DMS53 (cell line): Measurements from ENCODE around the gene RPP21.

Experiments
- DNase-seq: peaks from one replicate; lab custom pipeline; 2025; lab: John Stamatoyannopoulos, UW

The RPP21 gene

DNA sequence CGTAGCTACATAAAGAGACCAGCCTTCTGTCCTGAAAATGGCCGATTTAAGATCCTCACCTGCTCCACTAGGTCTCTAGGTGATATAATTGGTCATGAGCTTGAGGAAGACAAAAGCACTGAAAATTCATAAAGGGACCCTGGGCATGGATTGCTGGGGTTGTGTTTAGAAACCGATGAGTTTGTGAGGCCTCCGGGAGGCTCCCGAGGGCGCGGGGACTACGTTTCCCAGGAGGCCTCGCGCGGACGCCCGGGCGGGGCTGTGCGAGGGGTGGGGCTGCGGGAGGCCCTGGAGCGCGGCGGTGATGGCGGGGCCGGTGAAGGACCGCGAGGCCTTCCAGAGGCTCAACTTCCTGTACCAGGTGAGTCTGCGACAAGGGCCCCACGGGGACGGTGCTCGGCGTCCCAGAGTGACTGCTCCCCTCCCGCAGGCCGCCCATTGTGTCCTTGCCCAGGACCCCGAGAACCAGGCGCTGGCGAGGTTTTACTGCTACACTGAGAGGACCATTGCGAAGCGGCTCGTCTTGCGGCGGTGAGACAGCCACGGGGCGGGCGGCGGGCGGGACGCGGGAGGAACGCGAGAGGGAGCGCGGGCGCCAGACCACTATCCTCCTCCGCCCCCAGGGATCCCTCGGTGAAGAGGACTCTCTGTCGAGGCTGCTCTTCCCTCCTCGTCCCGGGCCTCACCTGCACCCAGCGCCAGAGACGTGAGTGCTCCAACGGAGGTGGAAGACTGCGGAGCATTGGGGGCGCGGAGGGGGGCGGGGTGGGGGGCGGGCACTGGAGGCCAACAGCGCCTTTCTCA is at the start of gene RPP21:
TSS of gene RPP21 (plus strand) at position 289 of the 804 bp plus-strand sequence. CDS start at position 305, 16 bp downstream.
- DNase-seq: peak; percentile 94

GRCh38 chr6:30295837-30296236 is 49.1 kb upstream of the RPP21 start:
- no peak for DNase-seq

DNA sequence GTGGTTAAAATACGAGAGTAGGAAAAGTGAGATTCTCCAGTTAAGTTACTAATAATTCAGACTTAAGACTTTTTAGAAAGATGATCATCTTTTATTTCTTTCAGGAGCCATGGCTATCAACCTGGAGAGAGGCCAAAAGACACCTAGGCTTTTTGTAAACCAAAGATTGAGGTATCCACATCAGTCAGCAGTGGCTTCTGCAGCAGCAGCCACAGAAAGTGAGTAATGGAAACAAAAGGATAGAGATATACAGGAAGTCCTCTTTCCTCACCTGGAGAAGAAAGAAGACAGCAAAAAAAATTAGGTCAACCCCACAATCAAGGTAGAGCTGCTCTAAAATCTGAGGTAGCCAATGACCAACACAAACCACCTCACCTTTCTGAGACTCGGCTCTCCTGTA is 41.0 kb upstream of the RPP21 start:
- no peak for DNase-seq

GRCh38 chr6:30311101-30311500 is 33.9 kb upstream of the RPP21 start:
- DNase-seq: no peak

DNA sequence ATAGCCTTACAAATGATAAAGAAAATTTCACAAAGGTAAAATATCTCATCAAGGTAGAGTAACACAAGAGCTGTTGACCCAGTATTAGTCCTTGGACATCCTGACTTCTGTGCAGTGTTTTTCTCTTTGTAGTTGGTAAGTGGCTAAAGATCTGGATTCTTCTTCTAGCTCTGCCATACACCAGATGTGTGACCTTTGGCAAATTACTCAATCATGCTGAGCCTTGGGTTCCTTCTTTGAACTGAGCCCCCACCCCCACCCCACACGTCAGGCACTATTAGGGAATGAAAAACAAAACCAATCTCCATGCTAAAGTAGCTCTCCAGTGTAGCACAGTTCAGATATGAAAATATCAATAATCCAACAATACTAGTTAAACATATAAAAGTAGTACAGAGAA is 33.3 kb upstream of the RPP21 start:
- no peak for DNase-seq

- DNase-seq: peak; percentile 15
These were observed 32.7 kb upstream of the RPP21 start for GRCh38 chr6:30312266-30312665.

DNA sequence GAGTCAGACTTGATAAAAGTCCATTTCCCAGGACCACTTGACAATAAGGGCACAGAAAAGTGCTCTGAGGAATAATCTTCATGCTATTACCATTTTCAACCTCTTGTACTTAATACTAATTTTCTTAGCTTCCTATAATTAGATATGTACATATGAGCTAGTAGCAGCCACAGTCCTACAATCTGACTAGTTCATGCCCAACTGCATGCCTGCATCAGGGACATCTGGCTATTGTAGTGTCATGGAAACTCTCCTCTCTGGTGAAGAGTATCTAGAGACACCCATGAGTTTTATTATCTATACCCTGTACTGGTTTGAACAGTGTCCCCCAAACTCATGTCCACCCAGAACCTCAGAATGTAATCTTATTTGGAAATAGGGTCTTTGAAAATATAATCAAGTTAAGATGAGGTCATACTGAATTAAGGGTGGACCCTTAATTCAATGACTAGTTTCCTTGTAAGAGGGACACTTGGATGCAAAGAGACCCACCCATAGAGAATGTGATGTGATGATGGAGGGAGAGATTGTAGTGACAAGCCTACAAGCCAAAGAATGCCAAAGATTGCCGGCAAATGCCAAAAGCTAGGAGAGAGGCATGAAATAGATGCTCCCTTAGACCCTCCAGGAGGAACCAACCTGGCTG is 32.2 kb upstream of the RPP21 start:
- no peak for DNase-seq

GRCh38 chr6:30315156-30315555 is 29.8 kb upstream of the RPP21 start:
- no peak for DNase-seq

GRCh38 chr6:30317913-30318589 is 26.9 kb upstream of the RPP21 start:
- no peak for DNase-seq

GRCh38 chr6:30319146-30319835 is 25.7 kb upstream of the RPP21 start:
- DNase-seq: no peak

DNA sequence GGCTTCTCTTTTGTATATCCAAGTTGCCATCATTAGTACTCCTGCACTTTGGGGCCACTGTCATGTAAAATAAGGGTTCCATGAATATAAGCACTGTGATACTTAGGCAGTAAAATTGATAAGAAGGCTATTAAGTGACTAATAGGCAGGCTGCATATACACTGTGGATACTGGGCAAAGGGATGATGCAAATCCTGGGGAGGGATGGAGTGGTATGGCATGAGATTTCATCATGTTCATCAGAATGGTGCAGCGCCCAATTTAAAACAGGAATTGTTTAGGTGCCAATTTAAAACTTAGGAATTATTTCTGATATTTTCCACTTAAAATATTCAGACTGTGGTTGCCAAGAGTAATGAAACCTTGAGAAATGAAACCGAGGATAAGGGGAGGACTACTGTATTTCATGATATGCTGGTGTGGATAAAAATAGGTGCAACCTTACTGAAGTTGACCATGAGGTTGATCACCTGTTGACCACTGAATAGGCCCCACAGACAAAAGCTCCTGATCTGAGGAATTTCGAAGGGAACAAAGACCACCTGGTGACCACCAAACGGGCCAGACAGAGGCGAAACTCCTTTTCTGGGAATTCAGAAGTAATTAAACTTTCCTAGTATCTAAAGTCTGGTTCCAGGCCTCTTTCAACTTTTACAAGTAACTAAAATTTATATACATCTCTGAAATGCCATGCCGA is 23.1 kb upstream of the RPP21 start:
- no peak for DNase-seq

DNA sequence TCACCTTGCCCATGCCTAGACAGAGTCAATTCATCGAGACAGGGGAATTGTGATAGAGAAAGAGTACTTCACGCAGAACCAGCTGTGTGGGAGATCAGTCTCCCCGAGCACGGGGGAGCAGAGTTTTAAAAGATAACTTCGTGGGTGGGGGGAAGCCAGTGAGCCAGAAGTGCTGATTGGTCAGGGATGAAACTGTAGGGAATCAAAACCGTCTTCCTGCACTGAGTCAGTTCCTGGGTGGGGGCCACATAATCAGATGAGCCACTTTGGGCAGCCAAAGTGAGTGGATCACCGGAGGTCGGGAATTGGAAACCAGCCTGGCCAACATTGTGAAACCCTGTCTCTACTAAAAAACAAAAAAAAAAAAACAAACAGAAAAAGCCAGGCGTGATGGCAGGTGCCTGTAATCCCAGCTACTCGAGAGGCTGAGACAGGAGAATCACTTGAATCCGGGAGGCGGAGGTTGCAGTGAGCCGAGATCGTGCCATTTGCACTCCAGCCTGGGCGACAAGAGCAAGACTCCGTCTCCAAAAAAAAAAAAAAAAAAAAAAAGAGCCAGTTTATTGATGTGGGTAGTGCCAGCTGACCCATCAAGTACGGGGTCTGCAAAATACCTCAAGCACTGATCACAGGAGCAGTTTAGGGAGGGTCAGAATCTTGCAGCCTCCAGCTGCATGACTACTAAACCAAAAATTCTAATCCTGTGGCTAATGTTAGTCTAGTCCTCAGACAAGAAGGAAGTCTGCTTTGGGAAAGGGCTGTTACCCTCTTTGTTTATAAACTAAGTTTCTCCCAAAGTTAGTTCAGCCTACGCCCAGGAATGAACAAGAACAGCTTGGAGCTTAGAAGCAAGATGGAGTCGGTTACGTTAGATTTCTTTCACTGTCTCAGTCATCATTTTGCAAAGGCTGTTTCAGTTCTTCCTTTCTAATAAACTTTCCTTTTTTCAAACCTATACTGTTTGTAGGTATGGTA is 22.1 kb upstream of the RPP21 start:
- DNase-seq: no peak

- DNase-seq: no peak
These were observed 21.1 kb upstream of the RPP21 start for GRCh38 chr6:30323806-30324205.

DNA sequence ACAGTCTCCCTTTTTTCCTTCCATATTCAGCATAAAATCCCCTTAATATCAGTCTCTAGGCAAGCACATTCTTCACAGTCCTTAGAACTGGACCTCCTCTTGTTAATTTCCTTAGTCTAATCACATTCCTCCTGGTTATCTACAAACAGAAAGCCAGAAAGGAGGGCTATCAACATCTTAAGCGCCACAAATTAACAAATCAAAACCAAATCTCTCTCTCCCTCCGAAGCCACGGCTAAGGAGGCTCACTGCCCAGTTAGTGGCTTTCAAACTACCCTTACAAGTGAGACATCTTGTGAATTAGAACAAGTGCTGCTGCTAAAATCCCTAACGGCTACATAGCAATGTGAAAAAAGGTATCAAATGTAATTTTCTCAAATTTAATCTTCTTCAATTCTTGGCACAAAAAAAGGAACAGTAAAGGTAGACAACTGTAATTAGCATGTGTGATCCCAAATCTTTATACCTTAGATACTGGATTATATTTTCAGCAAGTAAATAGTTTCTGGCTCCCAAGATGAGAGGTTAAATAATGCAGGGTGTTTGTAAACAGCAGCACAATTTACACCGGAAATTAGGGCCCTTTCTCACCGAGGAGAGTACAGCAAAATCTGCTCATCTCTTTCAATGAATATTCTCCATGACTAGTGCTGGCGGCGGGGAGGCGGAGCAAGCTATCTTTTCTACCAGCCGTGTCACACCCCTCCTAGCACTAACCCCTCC is 19.6 kb upstream of the RPP21 start:
- DNase-seq: no peak

- peak; percentile 90 for DNase-seq
These were observed 19.0 kb upstream of the RPP21 start for GRCh38 chr6:30325873-30326525.

GRCh38 chr6:30326526-30327231 is 18.3 kb upstream of the RPP21 start, which contains the start of gene TRIM39:
TSS of gene TRIM39 (plus strand) at chr6:30326927. CDS start at chr6:30329318, 2,391 bp downstream.
- peak; percentile 95 for DNase-seq

- no peak for DNase-seq
These were observed 17.7 kb upstream of the RPP21 start for GRCh38 chr6:30327232-30327746.

- DNase-seq: no peak
These were observed 16.6 kb upstream of the RPP21 start for GRCh38 chr6:30328397-30328796.
